ENCODE data around the gene PDGFB.

- TF ChIP-seq, protein P1, sequence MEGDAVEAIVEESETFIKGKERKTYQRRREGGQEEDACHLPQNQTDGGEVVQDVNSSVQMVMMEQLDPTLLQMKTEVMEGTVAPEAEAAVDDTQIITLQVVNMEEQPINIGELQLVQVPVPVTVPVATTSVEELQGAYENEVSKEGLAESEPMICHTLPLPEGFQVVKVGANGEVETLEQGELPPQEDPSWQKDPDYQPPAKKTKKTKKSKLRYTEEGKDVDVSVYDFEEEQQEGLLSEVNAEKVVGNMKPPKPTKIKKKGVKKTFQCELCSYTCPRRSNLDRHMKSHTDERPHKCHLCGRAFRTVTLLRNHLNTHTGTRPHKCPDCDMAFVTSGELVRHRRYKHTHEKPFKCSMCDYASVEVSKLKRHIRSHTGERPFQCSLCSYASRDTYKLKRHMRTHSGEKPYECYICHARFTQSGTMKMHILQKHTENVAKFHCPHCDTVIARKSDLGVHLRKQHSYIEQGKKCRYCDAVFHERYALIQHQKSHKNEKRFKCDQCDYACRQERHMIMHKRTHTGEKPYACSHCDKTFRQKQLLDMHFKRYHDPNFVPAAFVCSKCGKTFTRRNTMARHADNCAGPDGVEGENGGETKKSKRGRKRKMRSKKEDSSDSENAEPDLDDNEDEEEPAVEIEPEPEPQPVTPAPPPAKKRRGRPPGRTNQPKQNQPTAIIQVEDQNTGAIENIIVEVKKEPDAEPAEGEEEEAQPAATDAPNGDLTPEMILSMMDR (IDR thresholded peaks at IDR 0.05): no peak
- no peak for TF ChIP-seq EZH2 (IDR thresholded peaks at IDR 0.05; ENCODE audit: borderline replicate concordance, insufficient read depth, low read depth, low read length, poor library complexity, severe bottlenecking)
Measured at GRCh38 chr22:39243439-39244135, 1.2 kb downstream of the PDGFB start.

All from B cell (primary cell).